Osteoblast (primary cell): ENCODE measurements around the gene CPED1. TPM values are rescaled to one million over a fixed set of nuclear protein-coding genes. Genes with fewer than 3 reads are reported as not detected.

Experiments
- DNase-seq: peaks from one replicate; pipeline ENCODE4 v3.0.0; 2011; ENCODE audit warnings: low spot score, mixed read lengths; ENCODE audit not compliant: insufficient read length; ENCODE audit errors: missing footprints
- H2AFZ ChIP-seq: 2 replicates; pipeline ENCODE4 v1.6.0; 2011; ENCODE audit warnings: mild to moderate bottlenecking, low read length
- H3K27ac ChIP-seq: 2 replicates; pipeline ENCODE4 v1.5.1; 2011; ENCODE audit warnings: mild to moderate bottlenecking, low read depth, low read length, moderate library complexity
- H3K27me3 ChIP-seq: 2 replicates; pipeline ENCODE4 v1.6.0; 2012; ENCODE audit warnings: mild to moderate bottlenecking, control low read depth, inconsistent platforms, low read length, moderate library complexity; ENCODE audit not compliant: insufficient read depth
- H3K36me3 ChIP-seq: 2 replicates; pipeline ENCODE4 v1.5.1; 2011; ENCODE audit warnings: mild to moderate bottlenecking, low read length, control low read depth, moderate library complexity; ENCODE audit not compliant: insufficient read depth
- H3K4me1 ChIP-seq: 2 replicates; pipeline ENCODE4 v1.5.1; 2011; ENCODE audit warnings: mild to moderate bottlenecking, low read length, control low read depth, moderate library complexity; ENCODE audit not compliant: insufficient read depth
- H3K4me2 ChIP-seq: 2 replicates; pipeline ENCODE4 v1.6.0; 2011; ENCODE audit warnings: mild to moderate bottlenecking, low read length; ENCODE audit not compliant: insufficient read depth
- H3K4me3 ChIP-seq: fragments of 200-600 bp; sonication (generic); 3 replicates; pipeline ENCODE4 v1.5.1; 2012; ENCODE audit warnings: mild to moderate bottlenecking, low read length, inconsistent platforms; ENCODE audit not compliant: insufficient read depth
- H3K79me2 ChIP-seq: 2 replicates; pipeline ENCODE4 v1.6.0; 2012; ENCODE audit warnings: mild to moderate bottlenecking, low read length, control low read depth, inconsistent platforms; ENCODE audit not compliant: insufficient read depth
- H3K9me3 ChIP-seq: 2 replicates; pipeline ENCODE4 v1.5.1; 2011; ENCODE audit warnings: low read depth, low read length, control low read depth
- H4K20me1 ChIP-seq: 2 replicates; pipeline ENCODE4 v1.6.0; 2012; ENCODE audit warnings: mild to moderate bottlenecking, low read length, control low read depth; ENCODE audit not compliant: insufficient read depth
- CTCF ChIP-seq: IDR thresholded peaks from 2 replicates; pipeline ENCODE4 v1.5.1; 2011; ENCODE audit warnings: mild to moderate bottlenecking, low read depth, low read length, moderate library complexity; ENCODE audit errors: extremely low read depth
- total RNA-seq: library from RNA; depleted of rRNA; stranded (reverse); fragments of >200 nt; gene quantifications from 2 replicates; pipeline ENCODE4 v1.2.3, GENCODE V29; 2012

The CPED1 gene
- total RNA-seq, 1 donor: 30.8 TPM

- Histone ChIP-seq H3K4me2 (no peak overlapping the region), H3K27me3 (no peaks in the 10 kb centered on the region), H3K27ac (no peak overlapping the region), H3K9me3 (no peaks in the 10 kb centered on the region), H3K36me3 (peaks cover 2% of the 10 kb centered on the region), H3K4me1 (peaks cover 5% of the 10 kb centered on the region), H4K20me1 (no peaks in the 10 kb centered on the region), H3K79me2 (no peaks in the 10 kb centered on the region), H2AFZ (no peak overlapping the region), H3K4me3 (no peak overlapping the region)
- no peak for TF ChIP-seq CTCF
- DNase-seq: no peak
Measured at GRCh38 chr7:121049028-121049791, 60.7 kb downstream of the CPED1 start.

GRCh38 chr7:121049897-121050296, 61.4 kb downstream of the CPED1 start:
- Histone ChIP-seq H2AFZ (no peak overlapping the region), H4K20me1 (no peaks in the 10 kb centered on the region), H3K79me2 (no peaks in the 10 kb centered on the region), H3K36me3 (peaks cover 2% of the 10 kb centered on the region), H3K27ac (no peak overlapping the region), H3K27me3 (no peaks in the 10 kb centered on the region), H3K4me2 (no peak overlapping the region), H3K4me1 (peaks cover 5% of the 10 kb centered on the region), H3K4me3 (no peak overlapping the region), H3K9me3 (no peaks in the 10 kb centered on the region)
- TF ChIP-seq CTCF: no peak
- no peak for DNase-seq

DNA sequence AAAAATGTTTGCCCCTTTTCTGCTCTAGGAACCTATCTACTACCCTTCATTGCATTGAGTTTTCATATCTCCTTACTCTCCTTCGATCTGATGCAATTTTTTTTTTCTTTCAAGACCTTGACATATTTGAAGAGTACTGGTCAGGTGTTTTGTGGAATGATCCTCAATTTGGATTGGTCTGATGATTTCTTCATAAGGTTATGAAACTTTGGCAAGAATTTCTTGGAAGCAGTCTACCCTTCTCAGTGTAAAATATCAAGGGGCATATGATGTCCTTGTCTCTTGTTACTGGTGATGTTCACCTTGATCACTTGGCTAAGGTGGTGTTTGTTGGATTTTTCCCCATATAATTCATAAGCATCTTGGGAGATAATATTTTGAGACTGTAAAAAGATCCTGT, 64.7 kb downstream of the CPED1 start:
- TF ChIP-seq CTCF: no peak
- peaks cover under 1% of the 10 kb centered on the region for H3K36me3 ChIP-seq
- DNase-seq: no peak
- H3K4me1 ChIP-seq: peaks cover 5% of the 10 kb centered on the region
- H3K4me2 ChIP-seq: no peak overlapping the region
- no peak overlapping the region for H2AFZ ChIP-seq
- no peaks in the 10 kb centered on the region for H3K9me3 ChIP-seq
- H3K4me3 ChIP-seq: no peak overlapping the region
- H3K27me3 ChIP-seq: no peaks in the 10 kb centered on the region
- H3K27ac ChIP-seq: no peak overlapping the region
- no peaks in the 10 kb centered on the region for H4K20me1 ChIP-seq
- H3K79me2 ChIP-seq: no peaks in the 10 kb centered on the region

DNA sequence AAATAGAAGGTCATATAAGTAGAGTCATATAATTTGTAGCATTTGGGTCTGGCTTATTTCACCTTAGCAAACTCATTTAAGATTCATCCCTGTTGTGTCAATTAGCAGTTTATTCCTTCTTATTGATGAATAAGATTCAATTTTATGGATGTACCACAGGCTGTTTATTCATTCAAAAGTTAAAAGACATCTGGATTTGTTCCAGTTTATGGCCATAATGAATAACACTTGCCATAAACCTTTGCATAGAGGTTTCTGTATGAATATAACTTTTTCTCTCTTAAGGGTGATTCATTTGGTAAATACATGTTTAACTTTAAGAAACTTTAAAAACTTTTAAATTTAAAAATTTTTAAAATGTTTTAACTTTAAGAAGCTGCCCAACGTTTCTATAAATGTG, 66.4 kb downstream of the CPED1 start:
- H3K36me3 ChIP-seq: no peaks in the 10 kb centered on the region
- H3K27me3 ChIP-seq: no peaks in the 10 kb centered on the region
- DNase-seq: no peak
- TF ChIP-seq CTCF: no peak
- no peak overlapping the region for H3K4me2 ChIP-seq
- H4K20me1 ChIP-seq: no peaks in the 10 kb centered on the region
- peaks cover under 1% of the 10 kb centered on the region for H3K4me1 ChIP-seq
- H3K27ac ChIP-seq: no peak overlapping the region
- no peak overlapping the region for H3K4me3 ChIP-seq
- no peak overlapping the region for H2AFZ ChIP-seq
- no peaks in the 10 kb centered on the region for H3K79me2 ChIP-seq
- H3K9me3 ChIP-seq: no peaks in the 10 kb centered on the region
